ENCODE measurements around the gene MARCHF9.

DNA sequence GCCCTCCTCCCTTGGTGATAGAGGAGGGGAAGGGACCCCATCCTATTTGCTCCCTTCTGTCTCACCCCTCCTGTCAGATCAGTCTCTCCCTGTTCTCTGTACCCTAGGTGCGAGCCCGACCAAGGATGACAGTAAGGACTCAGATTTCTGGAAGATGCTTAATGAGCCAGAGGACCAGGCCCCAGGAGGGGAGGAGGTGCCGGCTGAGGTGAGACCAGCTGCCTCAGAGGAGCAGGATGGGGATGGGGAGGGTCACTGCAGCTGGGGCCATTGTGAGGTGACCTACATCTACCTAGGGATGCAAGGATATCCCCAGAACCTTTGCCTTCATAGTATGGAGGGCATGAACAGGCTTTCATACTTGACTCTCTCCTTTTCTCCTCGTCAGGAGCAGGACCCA, 38.6 kb upstream of the MARCHF9 start:
- TF ChIP-seq CTCF (IDR thresholded peaks at IDR 0.05) (no peak), POLR2A (IDR thresholded peaks at IDR 0.05) (no peak)

All from lower leg skin (tissue), 3 donors.